Mesothelial cell of epicardium (in vitro differentiated cells): ENCODE data around the gene PPFIA1. TPM values are rescaled to one million over a fixed set of nuclear protein-coding genes. Genes with fewer than 3 reads are reported as not detected.

Experiments used
- DNase-seq, 2 experiments: peaks; one replicate each; pipeline ENCODE4 v3.0.0; 2021; ENCODE audit warnings: low spot score in 2 of 2; ENCODE audit not compliant: unreplicated experiment in 2 of 2
- H3K27ac Mint-ChIP-seq: 2 replicates; pipeline ENCODE4 v1.8.0; 2021; ENCODE audit warnings: mixed read lengths
- H3K27me3 Mint-ChIP-seq: 2 replicates; pipeline ENCODE4 v1.8.0; 2021; ENCODE audit warnings: low read depth, mixed read lengths
- H3K36me3 Mint-ChIP-seq: 2 replicates; pipeline ENCODE4 v1.8.0; 2021; ENCODE audit warnings: mixed read lengths
- H3K4me1 Mint-ChIP-seq: 2 replicates; pipeline ENCODE4 v1.8.0; 2021; ENCODE audit warnings: mixed read lengths
- H3K4me3 Mint-ChIP-seq: 2 replicates; pipeline ENCODE4 v1.8.0; 2021; ENCODE audit warnings: mild to moderate bottlenecking, moderate library complexity, mixed read lengths
- H3K9me3 Mint-ChIP-seq: 2 replicates; pipeline ENCODE4 v1.8.0; 2021; ENCODE audit warnings: mixed read lengths
- total RNA-seq: library from RNA; stranded (reverse); gene quantifications from 3 replicates; pipeline ENCODE4 v1.2.1, GENCODE V29; 2021
- TF ChIP-seq, protein P1 (sequence below): fragments of 200-600 bp; sonication (generic); IDR thresholded peaks from one replicate; pipeline ENCODE4 v1.5.0; 2021; ENCODE audit warnings: antibody characterized with exemption; ENCODE audit not compliant: unreplicated experiment

Gene PPFIA1
- total RNA-seq, 1 donor from 2014 or later, result 59.1 TPM

GRCh38 chr11:70341881-70342429, 71.5 kb downstream of the PPFIA1 start:
- Mint-ChIP-seq H3K27ac (no peak overlapping the region), H3K9me3 (no peaks in the 10 kb centered on the region), H3K36me3 (peaks cover 47% of the 10 kb centered on the region)

DNA sequence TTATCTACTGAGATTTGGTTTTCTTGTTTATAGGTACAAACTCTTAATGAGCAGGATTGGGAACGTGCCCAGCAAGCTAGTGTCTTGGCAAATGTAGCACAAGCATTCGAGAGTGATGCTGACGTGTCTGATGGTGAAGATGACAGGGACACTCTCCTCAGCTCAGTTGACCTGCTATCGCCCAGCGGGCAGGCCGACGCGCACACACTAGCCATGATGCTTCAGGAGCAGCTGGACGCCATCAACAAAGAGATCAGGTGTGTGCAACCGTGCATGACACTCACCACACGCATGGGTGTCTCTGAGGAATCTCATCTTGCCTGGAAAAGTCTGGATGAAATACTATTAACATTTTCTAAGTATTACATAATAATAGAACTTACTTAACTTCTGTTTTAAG, 73.1 kb downstream of the PPFIA1 start:
- TF ChIP-seq, protein P1, sequence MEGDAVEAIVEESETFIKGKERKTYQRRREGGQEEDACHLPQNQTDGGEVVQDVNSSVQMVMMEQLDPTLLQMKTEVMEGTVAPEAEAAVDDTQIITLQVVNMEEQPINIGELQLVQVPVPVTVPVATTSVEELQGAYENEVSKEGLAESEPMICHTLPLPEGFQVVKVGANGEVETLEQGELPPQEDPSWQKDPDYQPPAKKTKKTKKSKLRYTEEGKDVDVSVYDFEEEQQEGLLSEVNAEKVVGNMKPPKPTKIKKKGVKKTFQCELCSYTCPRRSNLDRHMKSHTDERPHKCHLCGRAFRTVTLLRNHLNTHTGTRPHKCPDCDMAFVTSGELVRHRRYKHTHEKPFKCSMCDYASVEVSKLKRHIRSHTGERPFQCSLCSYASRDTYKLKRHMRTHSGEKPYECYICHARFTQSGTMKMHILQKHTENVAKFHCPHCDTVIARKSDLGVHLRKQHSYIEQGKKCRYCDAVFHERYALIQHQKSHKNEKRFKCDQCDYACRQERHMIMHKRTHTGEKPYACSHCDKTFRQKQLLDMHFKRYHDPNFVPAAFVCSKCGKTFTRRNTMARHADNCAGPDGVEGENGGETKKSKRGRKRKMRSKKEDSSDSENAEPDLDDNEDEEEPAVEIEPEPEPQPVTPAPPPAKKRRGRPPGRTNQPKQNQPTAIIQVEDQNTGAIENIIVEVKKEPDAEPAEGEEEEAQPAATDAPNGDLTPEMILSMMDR, result no peak
- Mint-ChIP-seq H3K4me1 (no peaks in the 10 kb centered on the region), H3K27ac (no peak overlapping the region), H3K4me3 (no peak overlapping the region), H3K9me3 (no peaks in the 10 kb centered on the region), H3K27me3 (no peaks in the 10 kb centered on the region), H3K36me3 (peaks cover 43% of the 10 kb centered on the region)
- no peak for DNase-seq

More at GRCh38 chr11:70341881-70342429, 71.5 kb downstream of the PPFIA1 start:
- Mint-ChIP-seq H3K4me3 (no peak overlapping the region), H3K4me1 (no peaks in the 10 kb centered on the region), H3K27me3 (no peaks in the 10 kb centered on the region)
- DNase-seq, result no peak
- TF ChIP-seq, protein P1, result no peak

DNA sequence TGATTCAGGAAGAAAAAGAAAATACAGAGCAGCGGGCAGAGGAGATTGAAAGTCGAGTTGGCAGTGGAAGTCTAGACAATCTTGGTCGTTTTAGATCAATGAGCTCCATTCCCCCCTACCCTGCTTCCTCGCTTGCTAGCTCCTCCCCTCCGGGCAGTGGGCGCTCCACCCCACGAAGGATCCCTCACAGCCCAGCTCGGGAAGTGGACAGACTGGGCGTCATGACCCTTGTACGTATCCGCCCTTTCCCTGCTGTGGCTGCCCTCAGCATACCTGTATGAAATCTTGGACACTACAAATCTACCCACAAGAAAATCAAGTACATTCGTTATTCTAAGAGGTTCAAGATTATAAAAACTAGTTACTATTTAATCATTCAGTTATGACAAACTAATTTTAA, 77.7 kb downstream of the PPFIA1 start:
- no peaks in the 10 kb centered on the region for H3K27me3 Mint-ChIP-seq
- DNase-seq, result no peak
- TF ChIP-seq, protein P1, result no peak
- H3K27ac Mint-ChIP-seq, result no peak overlapping the region
- H3K36me3 Mint-ChIP-seq, result peaks cover 31% of the 10 kb centered on the region
- no peaks in the 10 kb centered on the region for H3K4me1 Mint-ChIP-seq
- H3K9me3 Mint-ChIP-seq, result no peaks in the 10 kb centered on the region
- no peak overlapping the region for H3K4me3 Mint-ChIP-seq

- TF ChIP-seq, protein P1, result no peak
- no peaks in the 10 kb centered on the region for H3K27me3 Mint-ChIP-seq
- no peak for DNase-seq
- H3K27ac Mint-ChIP-seq, result no peak overlapping the region
- no peaks in the 10 kb centered on the region for H3K9me3 Mint-ChIP-seq
- no peak overlapping the region for H3K4me3 Mint-ChIP-seq
- peaks cover 27% of the 10 kb centered on the region for H3K36me3 Mint-ChIP-seq
- no peaks in the 10 kb centered on the region for H3K4me1 Mint-ChIP-seq
Measured at GRCh38 chr11:70348608-70349007, 78.1 kb downstream of the PPFIA1 start.

GRCh38 chr11:70351646-70352045, 81.2 kb downstream of the PPFIA1 start:
- H3K27me3 Mint-ChIP-seq, result no peaks in the 10 kb centered on the region
- no peak for DNase-seq
- peaks cover 31% of the 10 kb centered on the region for H3K36me3 Mint-ChIP-seq
- H3K27ac Mint-ChIP-seq, result no peak overlapping the region
- no peak overlapping the region for H3K4me3 Mint-ChIP-seq
- TF ChIP-seq, protein P1, result no peak
- H3K4me1 Mint-ChIP-seq, result no peaks in the 10 kb centered on the region
- no peaks in the 10 kb centered on the region for H3K9me3 Mint-ChIP-seq

GRCh38 chr11:70352100-70352499, 81.6 kb downstream of the PPFIA1 start:
- peaks cover 34% of the 10 kb centered on the region for H3K36me3 Mint-ChIP-seq
- H3K4me3 Mint-ChIP-seq, result no peak overlapping the region
- H3K9me3 Mint-ChIP-seq, result no peaks in the 10 kb centered on the region
- H3K27ac Mint-ChIP-seq, result no peak overlapping the region
- H3K4me1 Mint-ChIP-seq, result no peaks in the 10 kb centered on the region
- no peak for DNase-seq
- no peaks in the 10 kb centered on the region for H3K27me3 Mint-ChIP-seq
- TF ChIP-seq, protein P1, result no peak
